ENCODE results near the gene MYCN. TPM values are rescaled to one million over a fixed set of nuclear protein-coding genes. Genes with fewer than 3 reads are reported as not detected.
"Not testable (repeated sequence)": the region's sequence is repeated elsewhere in the genome, so short reads cannot be mapped to it uniquely, and the experiment has no call there.

The MYCN gene
- total RNA-seq, 2 experiments from 2014 or later, result not detected

- DNase-seq, result no peak
- no peaks in the 10 kb centered on the region for H3K27me3 Mint-ChIP-seq
- H3K9me3 Mint-ChIP-seq (ENCODE audit: low read depth), result no peaks in the 10 kb centered on the region
- H3K27ac Mint-ChIP-seq, result no peak overlapping the region
- no peaks in the 10 kb centered on the region for H3K36me3 Mint-ChIP-seq
- CTCF ChIA-PET, result no interaction called here
- no peak for ATAC-seq
- H3K4me3 Mint-ChIP-seq, result no peak overlapping the region
- no peaks in the 10 kb centered on the region for H3K4me1 Mint-ChIP-seq
Observed at GRCh38 chr2:15959331-15960153, 19.2 kb downstream of the MYCN start.

- H3K36me3 Mint-ChIP-seq; H3K4me1 Mint-ChIP-seq; H3K27me3 Mint-ChIP-seq; H3K4me3 Mint-ChIP-seq; H3K27ac Mint-ChIP-seq; H3K9me3 Mint-ChIP-seq (ENCODE audit: low read depth); ATAC-seq; CTCF ChIA-PET; DNase-seq: not testable (repeated sequence)
Observed at GRCh38 chr2:15960154-15960520, 19.8 kb downstream of the MYCN start.

- H3K9me3 Mint-ChIP-seq (ENCODE audit: low read depth); H3K27ac Mint-ChIP-seq; H3K36me3 Mint-ChIP-seq; H3K4me1 Mint-ChIP-seq; CTCF ChIA-PET; H3K4me3 Mint-ChIP-seq; H3K27me3 Mint-ChIP-seq; ATAC-seq; DNase-seq: not testable (repeated sequence)
Observed at GRCh38 chr2:15963109-15963976, 23.0 kb downstream of the MYCN start.

GRCh38 chr2:15963977-15964670 is 23.8 kb downstream of the MYCN start:
- H3K4me3 Mint-ChIP-seq, result no peak overlapping the region
- H3K27ac Mint-ChIP-seq, result no peak overlapping the region
- DNase-seq (no peak), ATAC-seq (no peak)
- H3K4me1 Mint-ChIP-seq, result no peaks in the 10 kb centered on the region
- no peaks in the 10 kb centered on the region for H3K36me3 Mint-ChIP-seq
- no peaks in the 10 kb centered on the region for H3K9me3 Mint-ChIP-seq (ENCODE audit: low read depth)
- H3K27me3 Mint-ChIP-seq, result no peaks in the 10 kb centered on the region
- CTCF ChIA-PET, result no interaction called here

GRCh38 chr2:15964936-15965563 is 24.7 kb downstream of the MYCN start:
- H3K27ac Mint-ChIP-seq, result no peak overlapping the region
- H3K4me1 Mint-ChIP-seq, result no peaks in the 10 kb centered on the region
- H3K36me3 Mint-ChIP-seq, result no peaks in the 10 kb centered on the region
- no peaks in the 10 kb centered on the region for H3K9me3 Mint-ChIP-seq (ENCODE audit: low read depth)
- no peaks in the 10 kb centered on the region for H3K27me3 Mint-ChIP-seq
- no peak for ATAC-seq
- H3K4me3 Mint-ChIP-seq, result no peak overlapping the region
- no peak for DNase-seq
- CTCF ChIA-PET, result no interaction called here

- no peak overlapping the region for H3K4me3 Mint-ChIP-seq
- no peaks in the 10 kb centered on the region for H3K4me1 Mint-ChIP-seq
- no peaks in the 10 kb centered on the region for H3K9me3 Mint-ChIP-seq (ENCODE audit: low read depth)
- H3K36me3 Mint-ChIP-seq, result no peaks in the 10 kb centered on the region
- no peak overlapping the region for H3K27ac Mint-ChIP-seq
- CTCF ChIA-PET, result no interaction called here
- no peaks in the 10 kb centered on the region for H3K27me3 Mint-ChIP-seq
- DNase-seq, result no peak
- ATAC-seq, result no peak
Observed at GRCh38 chr2:15965564-15966019, 25.2 kb downstream of the MYCN start.

GRCh38 chr2:15967415-15968279 is 27.3 kb downstream of the MYCN start:
- no peak for DNase-seq
- no peak for ATAC-seq
- Mint-ChIP-seq H3K27ac (no peak overlapping the region), H3K4me1 (no peaks in the 10 kb centered on the region), H3K4me3 (no peak overlapping the region), H3K36me3 (no peaks in the 10 kb centered on the region), H3K9me3 (ENCODE audit: low read depth) (no peaks in the 10 kb centered on the region), H3K27me3 (no peaks in the 10 kb centered on the region)
- CTCF ChIA-PET, result no interaction called here

GRCh38 chr2:15968280-15969178 is 28.2 kb downstream of the MYCN start:
- H3K27me3 Mint-ChIP-seq, result no peaks in the 10 kb centered on the region
- no peaks in the 10 kb centered on the region for H3K36me3 Mint-ChIP-seq
- H3K4me3 Mint-ChIP-seq, result no peak overlapping the region
- ATAC-seq (no peak), DNase-seq (no peak)
- H3K4me1 Mint-ChIP-seq, result no peaks in the 10 kb centered on the region
- no peaks in the 10 kb centered on the region for H3K9me3 Mint-ChIP-seq (ENCODE audit: low read depth)
- H3K27ac Mint-ChIP-seq, result no peak overlapping the region
- CTCF ChIA-PET, result no interaction called here

GRCh38 chr2:15969214-15969613 is 28.9 kb downstream of the MYCN start:
- no peak overlapping the region for H3K27ac Mint-ChIP-seq
- H3K27me3 Mint-ChIP-seq, result no peaks in the 10 kb centered on the region
- H3K4me3 Mint-ChIP-seq, result no peak overlapping the region
- CTCF ChIA-PET, result no interaction called here
- no peak for DNase-seq
- no peak for ATAC-seq
- no peaks in the 10 kb centered on the region for H3K4me1 Mint-ChIP-seq
- no peaks in the 10 kb centered on the region for H3K36me3 Mint-ChIP-seq
- no peaks in the 10 kb centered on the region for H3K9me3 Mint-ChIP-seq (ENCODE audit: low read depth)

GRCh38 chr2:15970701-15971100 is 30.4 kb downstream of the MYCN start:
- H3K4me1 Mint-ChIP-seq, result no peaks in the 10 kb centered on the region
- DNase-seq, result no peak
- H3K9me3 Mint-ChIP-seq (ENCODE audit: low read depth), result no peaks in the 10 kb centered on the region
- H3K27ac Mint-ChIP-seq, result no peak overlapping the region
- H3K36me3 Mint-ChIP-seq, result no peaks in the 10 kb centered on the region
- CTCF ChIA-PET, result no interaction called here
- no peak for ATAC-seq
- H3K4me3 Mint-ChIP-seq, result no peak overlapping the region
- H3K27me3 Mint-ChIP-seq, result no peaks in the 10 kb centered on the region

GRCh38 chr2:15971351-15971750 is 31.0 kb downstream of the MYCN start:
- no peak overlapping the region for H3K27ac Mint-ChIP-seq
- ATAC-seq (no peak), DNase-seq (no peak)
- no peaks in the 10 kb centered on the region for H3K36me3 Mint-ChIP-seq
- H3K4me3 Mint-ChIP-seq, result no peak overlapping the region
- CTCF ChIA-PET, result no interaction called here
- H3K27me3 Mint-ChIP-seq, result no peaks in the 10 kb centered on the region
- H3K4me1 Mint-ChIP-seq, result no peaks in the 10 kb centered on the region
- no peaks in the 10 kb centered on the region for H3K9me3 Mint-ChIP-seq (ENCODE audit: low read depth)

Data from activated CD8-positive, alpha-beta memory T cell treated with anti-CD3 and anti-CD28 coated beads, Interleukin-2, amount 10 ng/mL, durations not matched to agents 7 days and 5 days (primary cell).